Measurements from ENCODE around the gene BCL11B. TPM values are rescaled to one million over a fixed set of nuclear protein-coding genes. Genes with fewer than 3 reads are reported as not detected.
"Not testable (repeated sequence)": the region's sequence is repeated elsewhere in the genome, so short reads cannot be mapped to it uniquely, and the experiment has no call there.

Gene BCL11B
- polyA plus RNA-seq, 1 donor = 1.4 TPM

- DNase-seq = no peak
Observed at GRCh38 chr14:99236386-99237138, 35.4 kb downstream of the BCL11B start.

GRCh38 chr14:99235582-99236320 is 36.2 kb downstream of the BCL11B start:
- no peak for DNase-seq

- no peak for DNase-seq
Observed at GRCh38 chr14:99234961-99235571, 36.9 kb downstream of the BCL11B start.

GRCh38 chr14:99234355-99234754 is 37.6 kb downstream of the BCL11B start:
- no peak for DNase-seq

- DNase-seq = no peak
Observed at GRCh38 chr14:99233222-99234035, 38.6 kb downstream of the BCL11B start.

- no peak for DNase-seq
Observed at GRCh38 chr14:99232714-99233214, 39.2 kb downstream of the BCL11B start.

GRCh38 chr14:99231850-99232713 is 39.9 kb downstream of the BCL11B start:
- no peak for DNase-seq

GRCh38 chr14:99231161-99231849 is 40.7 kb downstream of the BCL11B start:
- DNase-seq = no peak

- no peak for DNase-seq
Observed at GRCh38 chr14:99230208-99231151, 41.5 kb downstream of the BCL11B start.

- no peak for DNase-seq
Observed at GRCh38 chr14:99229654-99230207, 42.3 kb downstream of the BCL11B start.

GRCh38 chr14:99228760-99229159 is 43.2 kb downstream of the BCL11B start:
- DNase-seq = not testable (repeated sequence)

- DNase-seq = no peak
Observed at GRCh38 chr14:99226687-99227086, 45.3 kb downstream of the BCL11B start.

- DNase-seq = no peak
Observed at GRCh38 chr14:99225436-99226203, 46.4 kb downstream of the BCL11B start.

GRCh38 chr14:99224948-99225347 is 47.0 kb downstream of the BCL11B start:
- no peak for DNase-seq

GRCh38 chr14:99224116-99224910 is 47.7 kb downstream of the BCL11B start:
- DNase-seq = no peak

- no peak for DNase-seq
Observed at GRCh38 chr14:99221445-99221844, 50.6 kb downstream of the BCL11B start.

Measured in hindlimb muscle (tissue), 1 donor.